NCI-H1048 (cell line): Measurements from ENCODE around the gene MCC.

Experiments
- DNase-seq: peaks from one replicate; lab custom pipeline; 2025; lab: John Stamatoyannopoulos, UW

The MCC gene

GRCh38 chr5:112976432-112977309 is 511.6 kb downstream of the MCC start, which contains the start of gene DCP2:
TSS of gene DCP2 (plus strand) at chr5:112976798. CDS start at chr5:112976934, 136 bp downstream.
- DNase-seq: peak; percentile 98

- no peak for DNase-seq
Measured at GRCh38 chr5:112975721-112976431, 512.4 kb downstream of the MCC start.

GRCh38 chr5:112974901-112975300 is 513.4 kb downstream of the MCC start:
- DNase-seq: no peak

- DNase-seq: no peak
Measured at GRCh38 chr5:112973904-112974303, 514.3 kb downstream of the MCC start.

- no peak for DNase-seq
Measured at GRCh38 chr5:112973036-112973435, 515.2 kb downstream of the MCC start.
